ENCODE results near the gene TEAD4. TPM values are rescaled to one million over a fixed set of nuclear protein-coding genes. Genes with fewer than 3 reads are reported as not detected.

TEAD4 gene
- total RNA-seq, 1 experiment from 2014 or later: 127 TPM

DNA sequence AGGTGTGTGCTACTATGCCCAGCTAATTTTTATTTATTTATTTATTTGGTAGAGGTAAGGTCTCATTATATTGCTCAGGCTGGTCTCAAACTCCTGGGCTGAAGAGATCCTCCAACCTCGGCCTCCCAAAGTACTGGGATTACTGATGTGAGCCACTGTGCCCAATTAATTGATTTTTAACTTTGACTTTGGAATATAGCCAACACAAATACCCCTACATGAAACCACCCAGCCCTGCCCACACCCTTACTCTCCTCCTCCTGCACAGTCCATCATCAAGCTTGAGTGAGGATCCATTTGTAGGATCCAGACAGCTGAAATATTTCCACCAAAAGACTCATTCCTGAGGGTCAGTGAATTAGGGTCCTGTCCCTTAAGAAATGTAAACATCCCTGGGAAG is 3.3 kb upstream of the TEAD4 start:
- Histone ChIP-seq H3K79me1 (ENCODE audit: insufficient read depth, low read depth, low read length, poor library complexity, severe bottlenecking) (no peaks in the 10 kb centered on the region), H2BK12ac (ENCODE audit: insufficient read length, low read depth, low read length) (no peak overlapping the region), H2BK15ac (ENCODE audit: low read depth, low read length) (no peak overlapping the region), H3K9ac (ENCODE audit: extremely low read depth, insufficient read length, low read length) (no peak overlapping the region), H4K91ac (ENCODE audit: insufficient read length, low read depth, low read length) (no peak overlapping the region), H3K56ac (ENCODE audit: insufficient read length, low read depth, low read length) (no peak overlapping the region), H3K4me1 (ENCODE audit: insufficient read depth, low read length) (no peaks in the 10 kb centered on the region; the same call in 1 of the 2 replicates), H4K5ac (ENCODE audit: insufficient read length, low read depth, low read length) (no peak overlapping the region), H3K79me2 (ENCODE audit: insufficient read depth, low read length) (peaks cover 10% of the 10 kb centered on the region; the same call in 1 of the 2 replicates), H3K23me2 (ENCODE audit: insufficient read length, low read depth, low read length, poor library complexity, severe bottlenecking) (peaks cover 16% of the 10 kb centered on the region), H3K14ac (ENCODE audit: insufficient read depth, low read length) (no peak overlapping the region), H3K27ac (ENCODE audit: insufficient read length, low read depth, low read length) (no peak overlapping the region), H3K23ac (ENCODE audit: insufficient read length, low read depth, low read length) (no peak overlapping the region), H3K4ac (ENCODE audit: low read depth, low read length) (no peak overlapping the region), H3K9me3 (ENCODE audit: control insufficient read depth, low read depth, low read length) (no peaks in the 10 kb centered on the region), H2AFZ (ENCODE audit: low read length) (no peak overlapping the region), H3K27me3 (ENCODE audit: insufficient read depth, low read length) (no peaks in the 10 kb centered on the region), H4K8ac (replicated peaks; ENCODE audit: insufficient read length, low read depth, low read length) (no peak overlapping the region), H2BK120ac (ENCODE audit: low read depth, low read length, poor library complexity, severe bottlenecking) (no peak overlapping the region), H3T11ph (ENCODE audit: low read length) (no peak overlapping the region), H3K18ac (ENCODE audit: insufficient read length, low read depth, low read length) (no peak overlapping the region), H2AK5ac (ENCODE audit: insufficient read length, low read length) (no peak overlapping the region), H3K4me2 (ENCODE audit: insufficient read depth, insufficient read length, low read length) (no peak overlapping the region), H4K20me1 (ENCODE audit: control insufficient read depth, insufficient read depth, insufficient read length) (peaks cover 3% of the 10 kb centered on the region), H2BK20ac (ENCODE audit: low read depth, low read length, poor library complexity, severe bottlenecking) (no peak overlapping the region), H2BK5ac (ENCODE audit: insufficient read length, low read length) (no peak overlapping the region)
- Mint-ChIP-seq H3K4me3 (no peak overlapping the region), H3K27me3 (ENCODE audit: low read depth) (peaks cover 6% of the 10 kb centered on the region), H3K36me3 (ENCODE audit: insufficient read depth in 1 of 3, low read depth in 3 of 3) (peaks cover 0 to 5% (median 3%) of the 10 kb centered on the region in 3 experiments; a peak in 4 of 7 replicates), H3K27ac (no peak overlapping the region), H3K4me1 (peaks cover 20 to 23% of the 10 kb centered on the region in 2 experiments), H3K9me3 (no peaks in the 10 kb centered on the region; a peak in 1 of 5 replicates)
- DNase-seq: no peak
- TF ChIP-seq, protein P1, sequence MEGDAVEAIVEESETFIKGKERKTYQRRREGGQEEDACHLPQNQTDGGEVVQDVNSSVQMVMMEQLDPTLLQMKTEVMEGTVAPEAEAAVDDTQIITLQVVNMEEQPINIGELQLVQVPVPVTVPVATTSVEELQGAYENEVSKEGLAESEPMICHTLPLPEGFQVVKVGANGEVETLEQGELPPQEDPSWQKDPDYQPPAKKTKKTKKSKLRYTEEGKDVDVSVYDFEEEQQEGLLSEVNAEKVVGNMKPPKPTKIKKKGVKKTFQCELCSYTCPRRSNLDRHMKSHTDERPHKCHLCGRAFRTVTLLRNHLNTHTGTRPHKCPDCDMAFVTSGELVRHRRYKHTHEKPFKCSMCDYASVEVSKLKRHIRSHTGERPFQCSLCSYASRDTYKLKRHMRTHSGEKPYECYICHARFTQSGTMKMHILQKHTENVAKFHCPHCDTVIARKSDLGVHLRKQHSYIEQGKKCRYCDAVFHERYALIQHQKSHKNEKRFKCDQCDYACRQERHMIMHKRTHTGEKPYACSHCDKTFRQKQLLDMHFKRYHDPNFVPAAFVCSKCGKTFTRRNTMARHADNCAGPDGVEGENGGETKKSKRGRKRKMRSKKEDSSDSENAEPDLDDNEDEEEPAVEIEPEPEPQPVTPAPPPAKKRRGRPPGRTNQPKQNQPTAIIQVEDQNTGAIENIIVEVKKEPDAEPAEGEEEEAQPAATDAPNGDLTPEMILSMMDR (conservative IDR thresholded peaks at IDR 0.05): no peak
- WGBS (ENCODE audit: extremely low coverage, insufficient read length, low lambda C conversion rate): no CpG with 5 or more reads among the region's 1 CpG
